GM08714 (cell line): ENCODE results near the gene DIP2C.
"Not testable (repeated sequence)": the region's sequence is repeated elsewhere in the genome, so short reads cannot be mapped to it uniquely, and the experiment has no call there.

Experiments used
- H3K4me3 ChIP-seq: fragments of 200-500 bp; sonication (Bioruptor generic); 2 replicates; pipeline ENCODE4 v1.5.1; 2014; ENCODE audit warnings: mild to moderate bottlenecking, low read length, inconsistent platforms
- ZNF274 ChIP-seq: IDR thresholded peaks from 2 replicates; pipeline ENCODE4 v1.6.1; 2012; ENCODE audit warnings: mild to moderate bottlenecking, low read depth, low read length

DIP2C gene

DNA sequence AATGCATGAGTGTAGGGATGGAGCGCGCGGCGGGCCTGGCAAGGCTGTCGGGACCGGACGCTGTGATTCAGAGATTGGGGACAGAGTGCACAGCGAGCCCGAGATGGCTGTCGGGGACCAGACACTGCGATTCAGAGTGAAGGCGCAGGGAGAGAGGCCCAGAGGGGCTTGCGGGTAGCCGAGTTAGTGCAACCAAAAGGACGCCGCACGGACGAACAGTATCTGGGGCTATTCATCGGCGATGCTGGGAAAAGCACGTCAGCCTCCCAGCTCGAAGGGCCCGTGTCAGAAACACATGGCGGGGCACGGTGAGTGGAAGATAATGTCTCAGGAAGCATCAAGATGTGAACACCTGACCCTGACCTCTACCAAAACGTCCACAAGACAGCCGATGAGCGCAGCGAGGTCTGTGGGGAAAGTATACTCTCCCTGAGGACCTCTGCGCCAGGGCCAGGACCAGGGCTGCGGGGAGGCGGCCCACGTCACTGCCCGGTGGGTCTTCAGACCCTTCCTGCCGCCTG, 338.4 kb downstream of the DIP2C start:
- TF ChIP-seq ZNF274: no peak
- H3K4me3 ChIP-seq: no peak overlapping the region

DNA sequence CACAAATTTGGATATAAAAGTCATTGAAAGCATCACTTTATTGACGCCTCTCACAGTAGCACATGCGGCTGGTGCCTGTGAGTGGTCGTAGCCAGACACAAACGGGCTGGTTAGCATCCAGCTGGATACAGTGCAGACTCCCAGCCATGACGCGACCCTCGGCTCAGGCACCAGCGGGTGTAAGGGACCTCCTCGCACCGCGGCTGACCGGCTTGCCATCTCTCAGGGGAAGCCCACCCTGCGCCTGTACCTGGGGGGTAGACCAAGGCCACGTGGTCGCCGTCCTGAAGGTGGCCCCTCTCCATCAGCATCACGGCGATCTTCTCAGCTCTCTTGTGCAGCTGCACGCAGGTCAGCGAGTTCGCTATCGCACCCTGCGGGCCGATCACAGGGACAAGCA, 340.4 kb downstream of the DIP2C start:
- no peak overlapping the region for H3K4me3 ChIP-seq
- TF ChIP-seq ZNF274: no peak

DNA sequence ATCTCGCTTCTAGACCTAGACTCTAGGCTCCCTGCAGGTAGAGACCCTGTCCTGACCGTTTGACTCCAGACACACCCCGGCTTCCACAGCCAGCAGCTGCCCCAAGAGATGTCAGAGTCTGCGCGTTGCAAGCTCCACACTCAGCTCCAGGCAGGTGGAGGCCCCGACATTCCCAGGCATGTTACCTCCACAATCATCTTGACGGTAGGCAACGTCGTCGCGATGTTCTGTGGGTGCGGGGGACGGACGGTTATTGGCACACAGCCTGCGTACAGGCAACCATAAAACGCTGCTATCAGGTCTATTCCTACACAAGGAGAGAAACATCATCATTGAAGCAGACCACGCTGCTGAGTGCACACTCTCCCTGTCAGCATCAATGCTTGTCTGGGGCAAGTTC, 341.0 kb downstream of the DIP2C start:
- TF ChIP-seq ZNF274: no peak
- H3K4me3 ChIP-seq: no peak overlapping the region

DNA sequence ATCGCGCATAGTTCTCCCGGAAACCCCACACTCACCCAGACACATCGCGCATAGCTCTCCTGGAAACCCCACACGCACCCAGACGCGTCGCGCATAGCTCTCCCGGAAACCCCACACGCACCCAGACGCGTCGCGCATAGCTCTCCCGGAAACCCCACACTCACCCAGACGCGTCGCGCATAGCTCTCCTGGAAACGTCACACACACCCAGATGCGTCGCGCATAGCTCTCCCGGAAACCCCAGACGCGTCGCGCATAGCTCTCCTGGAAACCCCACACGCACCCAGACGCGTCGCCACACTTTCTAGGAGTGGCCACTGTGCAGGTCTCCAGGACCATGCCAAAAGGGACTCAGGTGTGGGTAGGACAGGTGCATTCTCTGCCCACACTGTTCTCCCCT, 341.7 kb downstream of the DIP2C start:
- H3K4me3 ChIP-seq: not testable (repeated sequence)

- H3K4me3 ChIP-seq: not testable (repeated sequence)
Measured at GRCh38 chr10:347190-347589, 342.3 kb downstream of the DIP2C start.

- H3K4me3 ChIP-seq: no peak overlapping the region
- TF ChIP-seq ZNF274: no peak
Measured at GRCh38 chr10:344582-345200, 344.8 kb downstream of the DIP2C start.

- H3K4me3 ChIP-seq: no peak overlapping the region
- no peak for TF ChIP-seq ZNF274
Measured at GRCh38 chr10:343231-344220, 345.9 kb downstream of the DIP2C start.

DNA sequence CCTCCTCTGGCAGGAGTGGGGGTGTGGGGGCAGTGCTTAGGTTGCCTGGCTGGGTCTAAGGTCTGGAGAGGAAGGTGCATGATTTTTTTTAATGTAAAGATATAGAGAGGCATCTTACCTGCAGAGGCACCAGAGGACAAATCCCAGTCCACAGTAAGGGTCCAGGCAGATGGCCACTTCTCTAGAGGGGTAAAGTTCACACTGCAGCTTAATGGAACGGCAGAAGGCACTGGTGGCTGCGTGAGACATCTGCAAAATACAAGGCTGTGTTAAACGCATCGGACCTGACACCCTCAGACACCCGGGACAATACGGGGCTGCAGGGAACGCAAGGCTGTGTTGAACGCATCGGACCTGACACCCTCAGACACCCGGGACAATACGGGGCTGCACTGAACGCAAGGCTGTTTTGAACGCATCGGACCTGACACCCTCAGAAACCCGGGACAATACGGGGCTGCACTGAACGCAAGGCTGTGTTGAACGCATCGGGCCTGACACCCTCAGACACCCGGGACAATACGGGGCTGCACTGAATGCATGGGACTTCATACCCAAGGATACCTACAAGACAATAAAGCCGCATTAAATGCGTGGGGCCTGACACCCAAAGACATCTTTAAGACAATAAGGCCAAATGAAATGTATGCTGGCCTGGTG, 348.3 kb downstream of the DIP2C start:
- TF ChIP-seq ZNF274: no peak
- no peak overlapping the region for H3K4me3 ChIP-seq

DNA sequence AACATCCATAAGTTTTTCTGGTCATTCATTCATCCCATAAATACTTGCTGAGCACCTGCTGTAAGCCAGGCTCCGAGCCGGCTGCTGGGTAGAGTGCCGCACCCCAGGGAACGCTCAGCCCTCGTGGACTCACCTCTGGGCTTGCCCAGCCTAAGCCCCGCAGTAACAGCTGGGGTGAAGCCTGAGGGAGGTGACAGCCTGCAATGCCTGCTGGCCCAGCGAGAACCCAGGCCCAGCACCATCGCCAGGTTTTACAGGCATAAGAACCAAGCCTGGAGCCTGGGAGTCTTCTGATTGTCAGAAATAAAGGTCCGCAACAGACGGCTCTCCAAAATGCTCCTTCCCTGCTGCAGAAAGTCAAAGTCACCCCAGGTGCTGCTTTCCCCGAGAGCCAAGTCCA, 348.8 kb downstream of the DIP2C start:
- TF ChIP-seq ZNF274: no peak

GRCh38 chr10:339038-339391, 350.5 kb downstream of the DIP2C start:
- no peak for TF ChIP-seq ZNF274
- H3K4me3 ChIP-seq: no peak overlapping the region

More for the DNA sequence above, 348.8 kb downstream of the DIP2C start:
- H3K4me3 ChIP-seq: no peak overlapping the region

- no peak overlapping the region for H3K4me3 ChIP-seq
- no peak for TF ChIP-seq ZNF274
Measured at GRCh38 chr10:338171-339037, 351.1 kb downstream of the DIP2C start.

- H3K4me3 ChIP-seq: no peak overlapping the region
- no peak for TF ChIP-seq ZNF274
Measured at GRCh38 chr10:336247-336646, 353.2 kb downstream of the DIP2C start.

DNA sequence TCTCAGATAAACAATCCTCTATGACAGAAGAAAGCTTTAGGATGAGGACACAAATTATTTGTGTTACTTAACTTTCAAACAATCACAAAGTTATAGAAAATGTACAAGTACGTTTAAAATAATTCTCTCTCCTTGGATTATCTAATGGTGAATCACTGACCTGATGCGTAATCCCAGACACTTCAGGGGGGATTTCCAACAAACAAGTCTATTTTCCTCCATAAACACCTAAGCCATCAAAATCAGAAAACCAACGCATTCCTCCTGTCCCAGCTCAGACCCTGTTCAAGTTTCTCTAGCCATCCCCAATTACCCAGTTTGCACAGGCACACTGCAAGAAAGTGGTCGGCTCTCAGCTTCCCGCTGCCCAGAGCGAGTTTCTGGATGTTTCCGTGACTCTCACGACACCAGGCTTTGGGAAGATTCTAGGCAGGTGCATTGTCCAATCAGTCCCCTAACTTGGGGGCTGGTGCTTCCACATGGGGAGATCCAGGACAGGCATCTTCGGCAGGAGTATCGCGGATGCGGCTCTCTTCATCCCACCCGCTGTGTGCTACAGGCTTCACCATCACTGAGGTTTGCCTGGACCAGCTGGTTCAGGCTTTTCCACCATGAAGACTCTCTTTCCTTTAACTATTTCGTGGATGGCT, 354.2 kb downstream of the DIP2C start:
- no peak for TF ChIP-seq ZNF274

GRCh38 chr10:331186-331585, 358.3 kb downstream of the DIP2C start:
- no peak overlapping the region for H3K4me3 ChIP-seq
- TF ChIP-seq ZNF274: no peak

More for the DNA sequence above, 354.2 kb downstream of the DIP2C start:
- H3K4me3 ChIP-seq: no peak overlapping the region
